ENCODE measurements around the gene UNKL.

UNKL gene, protein sequence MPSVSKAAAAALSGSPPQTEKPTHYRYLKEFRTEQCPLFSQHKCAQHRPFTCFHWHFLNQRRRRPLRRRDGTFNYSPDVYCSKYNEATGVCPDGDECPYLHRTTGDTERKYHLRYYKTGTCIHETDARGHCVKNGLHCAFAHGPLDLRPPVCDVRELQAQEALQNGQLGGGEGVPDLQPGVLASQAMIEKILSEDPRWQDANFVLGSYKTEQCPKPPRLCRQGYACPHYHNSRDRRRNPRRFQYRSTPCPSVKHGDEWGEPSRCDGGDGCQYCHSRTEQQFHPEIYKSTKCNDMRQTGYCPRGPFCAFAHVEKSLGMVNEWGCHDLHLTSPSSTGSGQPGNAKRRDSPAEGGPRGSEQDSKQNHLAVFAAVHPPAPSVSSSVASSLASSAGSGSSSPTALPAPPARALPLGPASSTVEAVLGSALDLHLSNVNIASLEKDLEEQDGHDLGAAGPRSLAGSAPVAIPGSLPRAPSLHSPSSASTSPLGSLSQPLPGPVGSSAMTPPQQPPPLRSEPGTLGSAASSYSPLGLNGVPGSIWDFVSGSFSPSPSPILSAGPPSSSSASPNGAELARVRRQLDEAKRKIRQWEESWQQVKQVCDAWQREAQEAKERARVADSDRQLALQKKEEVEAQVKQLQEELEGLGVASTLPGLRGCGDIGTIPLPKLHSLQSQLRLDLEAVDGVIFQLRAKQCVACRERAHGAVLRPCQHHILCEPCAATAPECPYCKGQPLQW

DNA sequence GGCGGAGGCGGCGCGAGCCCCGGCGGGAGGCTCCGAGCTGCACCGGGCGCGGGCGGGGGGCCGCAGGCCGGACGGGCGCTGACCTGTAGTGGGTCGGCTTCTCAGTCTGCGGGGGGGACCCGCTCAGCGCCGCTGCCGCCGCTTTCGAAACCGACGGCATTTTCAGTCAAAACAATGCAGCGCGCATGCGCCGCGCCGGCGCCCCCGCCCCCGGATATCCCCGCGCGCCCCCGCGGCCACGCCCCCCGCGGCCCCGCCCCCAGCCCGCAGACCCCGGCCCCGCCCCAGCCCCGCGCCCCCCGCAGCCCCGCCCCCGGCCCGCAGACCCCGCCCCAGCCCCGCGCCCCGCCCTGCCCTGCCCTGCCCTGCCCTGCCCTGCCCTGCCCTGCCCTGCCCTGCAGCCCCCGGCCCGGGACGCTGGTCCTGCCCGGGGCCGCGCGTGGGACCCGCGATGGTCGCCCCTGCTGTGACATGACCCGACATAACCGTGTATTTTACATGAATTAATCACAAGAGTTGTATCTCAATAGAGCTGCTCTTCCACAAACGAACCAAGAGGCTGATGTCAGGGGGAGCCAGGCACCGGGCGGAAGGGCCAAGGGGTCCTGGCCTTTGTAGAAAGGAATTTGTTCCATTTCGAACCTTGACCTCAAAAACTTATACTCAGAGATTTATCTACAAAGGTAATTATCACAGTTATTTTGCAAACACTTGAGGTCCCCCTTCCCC, at the start of gene UNKL:
Gene UNKL (minus strand): TSS at position 173 of the 729 bp plus-strand sequence. CDS start 13 bp downstream, at position 160.
- peak within 1 kb of the TSS; percentile 68 for H3K4me3 ChIP-seq (ENCODE audit: low read length)

DNA sequence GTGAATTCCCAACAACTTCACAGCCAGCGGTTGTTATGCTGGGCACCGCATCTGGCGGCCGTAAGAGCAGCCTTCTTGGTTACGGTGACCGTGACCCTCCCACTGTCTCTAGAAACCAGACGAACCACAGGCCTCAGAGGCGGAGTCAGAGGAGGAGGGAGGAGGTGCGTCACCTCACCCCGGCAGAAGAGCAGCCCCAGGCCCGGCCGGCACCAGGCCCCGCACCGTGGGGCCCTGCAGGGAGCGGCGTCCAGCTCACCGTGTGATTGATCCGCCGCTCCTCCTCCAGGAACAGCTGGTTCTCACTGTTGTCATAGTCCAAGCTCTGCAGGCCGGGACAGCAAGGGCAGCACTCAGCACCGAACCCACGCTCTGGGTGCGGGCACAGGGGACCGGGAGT, 46.6 kb upstream of the UNKL start:
- no peak overlapping the region for H3K9ac ChIP-seq (ENCODE audit: low read length)
- H3K4me3 ChIP-seq (ENCODE audit: low read length), result no peak overlapping the region
- no peaks in the 10 kb centered on the region for H3K4me1 ChIP-seq (ENCODE audit: control insufficient read depth, low read depth, low read length)
- H3K36me3 ChIP-seq (ENCODE audit: control insufficient read depth, low read depth, low read length), result peaks cover 11% of the 10 kb centered on the region
- H3K27ac ChIP-seq (ENCODE audit: low read length), result no peak overlapping the region
- no peaks in the 10 kb centered on the region for H3K9me3 ChIP-seq (ENCODE audit: control insufficient read depth, low read depth, low read length)
- no peaks in the 10 kb centered on the region for H3K27me3 ChIP-seq (ENCODE audit: control insufficient read depth, insufficient read depth, low read length)

More for the DNA sequence above, at the start of gene UNKL:
- Histone ChIP-seq H3K27ac (ENCODE audit: low read length) (no peak within 1 kb of the TSS), H3K36me3 (ENCODE audit: control insufficient read depth, low read depth, low read length) (no peaks in the 10 kb centered on the region), H3K4me1 (ENCODE audit: control insufficient read depth, low read depth, low read length) (no peaks in the 10 kb centered on the region), H3K9me3 (ENCODE audit: control insufficient read depth, low read depth, low read length) (no peaks in the 10 kb centered on the region), H3K9ac (ENCODE audit: low read length) (peak within 1 kb of the TSS; percentile 22), H3K27me3 (ENCODE audit: control insufficient read depth, insufficient read depth, low read length) (no peaks in the 10 kb centered on the region)

DNA sequence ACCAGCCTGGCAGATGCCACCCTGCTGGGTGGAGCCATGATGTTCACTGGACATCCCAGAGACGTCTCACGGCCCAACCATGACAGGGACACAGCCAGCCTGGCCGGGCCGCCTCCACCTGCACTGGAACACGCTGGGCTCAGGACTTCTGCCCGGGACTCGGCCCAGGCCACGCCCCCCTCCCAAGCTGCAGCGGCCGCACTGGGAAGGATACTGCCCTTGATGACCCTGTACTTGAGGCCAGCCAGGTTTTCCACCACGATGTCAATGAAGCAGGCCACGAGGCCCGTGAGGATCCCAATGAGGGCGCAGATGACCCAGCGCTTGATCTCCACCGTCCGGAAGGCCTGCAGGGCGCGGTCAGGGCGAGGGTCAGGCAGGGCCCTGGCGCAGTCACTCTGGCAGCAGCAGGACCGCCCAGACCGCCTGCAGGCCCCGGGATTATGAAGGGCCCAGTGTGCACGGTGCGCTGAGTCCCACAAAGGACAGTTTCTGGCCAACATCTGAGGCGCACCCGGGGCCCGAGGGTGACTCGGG, 46.2 kb upstream of the UNKL start:
- H3K27ac ChIP-seq (ENCODE audit: low read length), result no peak overlapping the region
- no peaks in the 10 kb centered on the region for H3K4me1 ChIP-seq (ENCODE audit: control insufficient read depth, low read depth, low read length)
- peaks cover 13% of the 10 kb centered on the region for H3K36me3 ChIP-seq (ENCODE audit: control insufficient read depth, low read depth, low read length)

DNA sequence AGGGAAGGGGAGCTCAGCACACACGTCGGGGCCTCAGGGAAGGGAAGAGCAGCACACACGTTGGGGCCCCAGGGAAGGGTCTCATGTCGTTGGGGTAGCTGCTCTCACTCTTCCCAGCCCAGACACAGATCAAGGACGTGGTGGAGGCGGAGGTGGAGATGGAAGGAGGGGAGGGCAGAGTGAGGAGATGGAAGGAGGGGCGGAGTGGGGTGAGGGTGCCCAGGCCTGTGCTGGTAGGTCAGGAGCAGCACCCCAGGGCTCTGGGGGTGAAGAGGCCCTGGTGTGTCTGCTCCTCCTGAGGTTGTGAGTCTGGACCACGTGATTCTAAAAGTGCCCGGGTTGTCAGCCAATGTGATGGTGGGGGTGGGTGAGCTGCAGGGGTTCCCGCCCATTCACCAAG, 45.5 kb upstream of the UNKL start:
- Histone ChIP-seq H3K4me1 (ENCODE audit: control insufficient read depth, low read depth, low read length) (no peaks in the 10 kb centered on the region), H3K9me3 (ENCODE audit: control insufficient read depth, low read depth, low read length) (no peaks in the 10 kb centered on the region), H3K36me3 (ENCODE audit: control insufficient read depth, low read depth, low read length) (peaks cover 16% of the 10 kb centered on the region), H3K27me3 (ENCODE audit: control insufficient read depth, insufficient read depth, low read length) (no peaks in the 10 kb centered on the region), H3K4me3 (ENCODE audit: low read length) (no peak overlapping the region), H3K9ac (ENCODE audit: low read length) (no peak overlapping the region), H3K27ac (ENCODE audit: low read length) (no peak overlapping the region)

More for the DNA sequence above, 46.2 kb upstream of the UNKL start:
- Histone ChIP-seq H3K9ac (ENCODE audit: low read length) (no peak overlapping the region), H3K9me3 (ENCODE audit: control insufficient read depth, low read depth, low read length) (no peaks in the 10 kb centered on the region), H3K27me3 (ENCODE audit: control insufficient read depth, insufficient read depth, low read length) (no peaks in the 10 kb centered on the region), H3K4me3 (ENCODE audit: low read length) (no peak overlapping the region)

DNA sequence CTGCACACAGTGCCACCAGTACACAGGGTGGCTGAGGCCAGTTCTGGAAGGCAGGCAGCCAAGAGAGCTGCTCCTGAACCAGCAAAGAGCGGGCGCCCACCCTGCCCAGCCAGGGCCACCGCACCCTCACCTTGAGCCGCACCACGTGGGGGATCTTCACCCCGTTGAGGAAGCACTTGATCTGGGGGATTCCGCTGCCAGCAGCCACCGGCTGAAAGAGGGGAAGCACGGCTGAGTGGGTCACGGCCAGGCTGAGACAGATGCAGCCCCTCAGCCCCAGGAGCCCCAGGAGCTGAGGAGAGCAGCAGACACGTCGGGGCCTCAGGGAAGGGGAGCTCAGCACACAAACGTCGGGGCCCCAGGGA, 44.5 kb upstream of the UNKL start:
- Histone ChIP-seq H3K27me3 (ENCODE audit: control insufficient read depth, insufficient read depth, low read length) (no peaks in the 10 kb centered on the region), H3K9me3 (ENCODE audit: control insufficient read depth, low read depth, low read length) (no peaks in the 10 kb centered on the region), H3K36me3 (ENCODE audit: control insufficient read depth, low read depth, low read length) (peaks cover 23% of the 10 kb centered on the region), H3K4me1 (ENCODE audit: control insufficient read depth, low read depth, low read length) (no peaks in the 10 kb centered on the region), H3K4me3 (ENCODE audit: low read length) (no peak overlapping the region), H3K27ac (ENCODE audit: low read length) (no peak overlapping the region), H3K9ac (ENCODE audit: low read length) (no peak overlapping the region)

DNA sequence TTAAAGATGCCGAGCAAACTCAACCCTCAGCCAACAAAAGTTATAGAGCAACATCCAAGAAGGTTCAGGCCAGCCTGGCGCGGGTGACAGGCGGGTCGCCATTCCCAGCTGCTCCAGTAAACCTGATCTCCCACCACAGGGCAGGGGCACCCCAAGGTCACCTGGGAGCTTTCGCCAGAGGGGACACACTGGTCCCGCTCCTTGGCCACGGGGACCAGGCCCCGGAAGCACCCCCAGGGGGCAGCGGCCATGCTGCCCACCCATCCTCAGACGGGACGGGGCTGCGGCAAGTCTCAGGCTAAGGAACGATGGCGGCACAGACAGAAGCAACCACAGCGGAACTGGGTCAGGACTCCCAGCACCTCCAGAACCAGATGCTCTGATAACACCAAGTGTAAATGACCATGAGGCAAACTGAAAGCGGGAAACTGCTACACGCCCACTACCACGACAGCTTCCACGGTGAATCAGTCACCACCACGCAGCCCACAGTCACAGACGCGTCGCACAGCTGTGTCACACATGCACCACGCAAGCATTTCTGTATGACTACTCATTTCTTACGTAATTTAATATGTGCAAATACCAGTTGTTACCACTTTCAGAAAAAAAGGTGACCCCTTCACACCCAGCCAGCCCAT, 44.0 kb upstream of the UNKL start:
- Histone ChIP-seq H3K4me3 (ENCODE audit: low read length) (no peak overlapping the region), H3K9ac (ENCODE audit: low read length) (no peak overlapping the region), H3K27me3 (ENCODE audit: control insufficient read depth, insufficient read depth, low read length) (no peaks in the 10 kb centered on the region), H3K36me3 (ENCODE audit: control insufficient read depth, low read depth, low read length) (peaks cover 26% of the 10 kb centered on the region), H3K4me1 (ENCODE audit: control insufficient read depth, low read depth, low read length) (no peaks in the 10 kb centered on the region), H3K9me3 (ENCODE audit: control insufficient read depth, low read depth, low read length) (no peaks in the 10 kb centered on the region), H3K27ac (ENCODE audit: low read length) (no peak overlapping the region)

DNA sequence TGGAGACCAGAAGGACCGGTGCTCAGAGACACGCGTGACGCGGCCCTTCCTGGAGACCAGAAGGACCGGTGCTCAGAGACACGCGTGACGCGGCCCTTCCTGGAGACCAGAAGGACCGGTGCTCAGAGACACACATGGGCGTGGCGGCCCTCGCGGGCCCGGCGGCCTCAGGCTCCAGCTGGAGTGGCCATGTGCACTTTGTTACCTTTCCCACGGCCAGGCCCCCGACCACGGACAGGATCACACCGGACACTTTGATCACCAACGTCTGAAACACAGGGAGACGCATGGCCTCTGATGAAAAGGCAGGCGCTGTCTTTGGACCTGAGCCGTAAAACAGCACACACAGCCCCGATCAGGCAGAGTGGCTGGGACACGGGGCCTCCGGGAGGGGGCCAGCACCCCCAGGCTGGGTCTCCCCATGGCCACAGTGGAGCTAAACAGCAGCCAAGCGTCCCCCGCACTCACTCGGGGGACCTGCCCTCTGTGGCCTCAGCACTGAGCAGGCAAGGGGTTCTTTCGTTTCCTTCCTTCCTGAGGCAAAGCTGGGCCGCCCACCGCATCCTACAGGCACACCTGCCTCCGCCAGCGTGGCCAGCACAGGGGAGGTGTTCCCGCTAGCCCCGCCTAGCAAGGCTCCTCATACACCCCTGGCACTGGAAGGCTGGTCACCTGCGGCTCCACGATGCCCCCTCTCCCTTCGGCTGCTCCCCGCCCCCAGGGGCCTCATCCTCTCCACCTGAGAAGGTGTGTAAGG, 43.2 kb upstream of the UNKL start:
- H3K4me3 ChIP-seq (ENCODE audit: low read length), result no peak overlapping the region
- no peaks in the 10 kb centered on the region for H3K27me3 ChIP-seq (ENCODE audit: control insufficient read depth, insufficient read depth, low read length)
- no peak overlapping the region for H3K27ac ChIP-seq (ENCODE audit: low read length)
- H3K9ac ChIP-seq (ENCODE audit: low read length), result no peak overlapping the region
- peaks cover 29% of the 10 kb centered on the region for H3K36me3 ChIP-seq (ENCODE audit: control insufficient read depth, low read depth, low read length)
- H3K9me3 ChIP-seq (ENCODE audit: control insufficient read depth, low read depth, low read length), result no peaks in the 10 kb centered on the region
- H3K4me1 ChIP-seq (ENCODE audit: control insufficient read depth, low read depth, low read length), result no peaks in the 10 kb centered on the region

DNA sequence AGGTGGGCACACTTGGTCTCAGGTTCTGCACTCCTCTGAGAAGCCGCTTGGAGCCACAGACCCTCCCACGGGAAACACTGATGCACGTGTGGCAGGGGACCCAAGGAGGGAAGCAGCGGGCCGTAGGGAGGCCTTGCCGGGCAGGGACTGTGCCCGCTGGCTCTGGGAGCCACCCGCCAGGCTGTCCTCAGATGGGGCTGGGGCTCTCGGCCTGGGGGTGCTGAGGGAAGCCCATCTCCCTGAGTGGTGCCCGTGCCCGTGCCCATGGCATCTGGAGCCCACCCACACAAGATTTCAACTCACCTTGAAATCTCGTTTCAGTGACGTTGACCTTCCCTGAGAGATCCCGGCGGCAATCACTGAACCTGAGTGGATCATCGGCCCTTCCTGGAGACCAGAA, 42.4 kb upstream of the UNKL start:
- Histone ChIP-seq H3K4me3 (ENCODE audit: low read length) (no peak overlapping the region), H3K9ac (ENCODE audit: low read length) (no peak overlapping the region), H3K4me1 (ENCODE audit: control insufficient read depth, low read depth, low read length) (no peaks in the 10 kb centered on the region), H3K27me3 (ENCODE audit: control insufficient read depth, insufficient read depth, low read length) (no peaks in the 10 kb centered on the region), H3K27ac (ENCODE audit: low read length) (no peak overlapping the region), H3K36me3 (ENCODE audit: control insufficient read depth, low read depth, low read length) (peaks cover 29% of the 10 kb centered on the region), H3K9me3 (ENCODE audit: control insufficient read depth, low read depth, low read length) (no peaks in the 10 kb centered on the region)

DNA sequence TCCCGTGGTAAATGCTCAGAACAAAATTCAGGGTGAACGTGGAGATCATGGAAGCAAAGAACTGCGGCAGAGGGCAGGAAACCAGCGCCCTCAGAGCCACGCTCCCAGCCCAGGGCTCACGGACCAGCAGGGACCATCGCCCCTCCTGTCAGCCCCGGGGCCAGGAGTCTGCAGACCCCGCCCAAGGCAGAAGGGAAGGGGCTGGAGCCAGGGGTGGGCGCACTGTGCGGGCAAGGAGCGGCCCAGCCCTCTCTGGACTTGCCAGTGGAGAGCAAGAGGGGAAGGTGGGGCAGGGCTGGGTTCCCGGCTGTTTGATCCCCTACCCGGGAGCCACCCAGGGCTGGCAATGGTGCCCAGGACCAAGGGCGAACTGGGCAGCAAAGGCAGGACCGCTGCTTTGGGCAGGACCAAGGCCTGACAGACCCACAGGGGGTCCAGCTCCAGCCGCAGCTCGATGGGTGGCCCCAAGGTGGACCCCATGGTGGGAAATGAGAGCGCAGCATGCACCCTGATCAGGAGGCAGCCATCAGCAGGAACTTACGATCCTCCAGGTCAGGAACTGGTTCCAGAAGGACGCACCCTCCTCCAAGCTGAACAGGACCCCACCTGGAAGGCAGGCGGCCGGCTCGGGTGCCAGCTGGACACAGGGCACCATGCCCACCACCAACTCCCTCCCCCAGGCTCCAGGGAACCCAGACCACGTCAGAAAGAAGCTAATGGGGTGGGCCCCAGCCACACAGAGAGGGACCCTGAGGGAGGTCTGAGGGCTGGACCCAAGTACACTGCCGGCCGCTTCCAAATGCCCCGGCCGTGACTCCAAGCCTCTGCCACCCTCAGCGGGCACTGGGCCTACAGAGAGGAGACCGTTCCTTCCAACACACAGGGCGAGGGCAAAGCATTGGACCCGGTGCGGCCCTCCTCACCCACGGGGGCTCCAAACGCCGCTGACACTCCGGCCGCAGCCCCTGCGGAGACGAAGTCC, 41.0 kb upstream of the UNKL start:
- Histone ChIP-seq H3K27ac (ENCODE audit: low read length) (no peak overlapping the region), H3K9me3 (ENCODE audit: control insufficient read depth, low read depth, low read length) (no peaks in the 10 kb centered on the region), H3K9ac (ENCODE audit: low read length) (no peak overlapping the region), H3K36me3 (ENCODE audit: control insufficient read depth, low read depth, low read length) (peaks cover 29% of the 10 kb centered on the region), H3K4me1 (ENCODE audit: control insufficient read depth, low read depth, low read length) (no peaks in the 10 kb centered on the region), H3K27me3 (ENCODE audit: control insufficient read depth, insufficient read depth, low read length) (no peaks in the 10 kb centered on the region), H3K4me3 (ENCODE audit: low read length) (no peak overlapping the region)

DNA sequence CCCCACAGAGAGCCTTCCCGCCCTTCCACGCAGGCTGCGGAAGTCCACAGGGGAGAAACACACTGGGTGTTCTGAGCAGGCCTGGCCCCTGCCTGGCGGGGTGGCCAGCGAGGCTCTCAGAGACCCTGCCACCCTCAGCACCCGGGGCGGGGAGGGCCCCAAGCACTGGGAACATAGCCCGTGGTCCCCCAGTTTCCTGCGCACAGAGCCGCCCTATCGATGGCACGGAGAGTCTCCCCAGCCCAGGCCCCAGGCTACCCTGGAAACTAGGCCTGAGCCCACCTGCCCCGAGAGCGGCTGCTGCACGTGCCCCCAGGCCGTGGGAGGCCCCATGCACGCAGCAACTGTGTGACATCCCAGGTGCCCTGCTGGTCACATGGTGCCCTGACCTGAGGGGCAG, 40.1 kb upstream of the UNKL start:
- Histone ChIP-seq H3K9me3 (ENCODE audit: control insufficient read depth, low read depth, low read length) (no peaks in the 10 kb centered on the region), H3K9ac (ENCODE audit: low read length) (no peak overlapping the region), H3K36me3 (ENCODE audit: control insufficient read depth, low read depth, low read length) (peaks cover 24% of the 10 kb centered on the region), H3K27me3 (ENCODE audit: control insufficient read depth, insufficient read depth, low read length) (no peaks in the 10 kb centered on the region), H3K27ac (ENCODE audit: low read length) (no peak overlapping the region), H3K4me1 (ENCODE audit: control insufficient read depth, low read depth, low read length) (no peaks in the 10 kb centered on the region), H3K4me3 (ENCODE audit: low read length) (no peak overlapping the region)
